ENCODE measurements around the gene AKAP6. TPM values are rescaled to one million over a fixed set of nuclear protein-coding genes. Genes with fewer than 3 reads are reported as not detected.

AKAP6 gene
- total RNA-seq, 1 experiment from 2014 or later, result 1.9 TPM

GRCh38 chr14:32561520-32561919, 232.4 kb downstream of the AKAP6 start (continued):
- TF ChIP-seq CTCF (IDR thresholded peaks at IDR 0.05 in 2 of 3, conservative IDR thresholded peaks at IDR 0.05 in 1 of 3; ENCODE audit: borderline replicate concordance in 1 of 3, insufficient read depth in 1 of 3, low read depth in 2 of 3, low read length in 2 of 3) (no peak), FOSL1 (IDR thresholded peaks at IDR 0.05; ENCODE audit: low read depth) (no peak), CBX3 (IDR thresholded peaks at IDR 0.05; ENCODE audit: low read depth) (no peak), RAD21 (IDR thresholded peaks at IDR 0.05; ENCODE audit: low read depth) (no peak)

GRCh38 chr14:32564596-32564995, 235.5 kb downstream of the AKAP6 start:
- ATAC-seq (no peak), DNase-seq (ENCODE audit: low read depth, low spot score) (no peak)
- no peak overlapping the region for H3K4me2 ChIP-seq (ENCODE audit: low read length)
- 0 out of 2 replicates have a peak, but pooled peaks cover under 1% of the 10 kb centered on the region for H3K27me3 ChIP-seq (ENCODE audit: insufficient read depth, low read length)
- ChIA-PET RAD21 (ENCODE audit: low non-redundant PET in 1 of 2, low total read pairs in 2 of 2, uncharacterized antibody in 2 of 2, unreplicated experiment in 2 of 2) (no interaction called here), POLR2A (no interaction called here), CTCF (no interaction called here)
- no peaks in the 10 kb centered on the region for H3K4me1 ChIP-seq (ENCODE audit: control insufficient read depth in 1 of 2, insufficient read depth in 2 of 2, low read length in 2 of 2)
- H3K9me3 ChIP-seq (ENCODE audit: control insufficient read depth in 1 of 2, insufficient read depth in 1 of 2, low read depth in 1 of 2, low read length in 2 of 2), result no peaks in the 10 kb centered on the region
- BruUV-seq (replicated peaks), result no TSS peak
- no peak overlapping the region for H2AFZ ChIP-seq (ENCODE audit: low read depth, low read length, poor library complexity, severe bottlenecking)
- H4K20me1 ChIP-seq (ENCODE audit: insufficient read depth), result no peaks in the 10 kb centered on the region
- H3K9me2 ChIP-seq (ENCODE audit: insufficient read depth), result no peaks in the 10 kb centered on the region
- no peak for TF ChIP-seq CEBPB (IDR thresholded peaks at IDR 0.05; ENCODE audit: low read depth)
- TF ChIP-seq FOSL1 (IDR thresholded peaks at IDR 0.05; ENCODE audit: low read depth), result no peak
- no peak for TF ChIP-seq ZBTB33 (IDR thresholded peaks at IDR 0.05; ENCODE audit: extremely low read depth, insufficient replicate concordance, low read length)
- no peak for TF ChIP-seq SIN3A (IDR thresholded peaks at IDR 0.05; ENCODE audit: low read depth)
- no peak overlapping the region for H3K4me3 ChIP-seq (replicated peaks in 1 of 2; ENCODE audit: low read depth in 1 of 2, low read length in 2 of 2)
- intact Hi-C loops (cut with micrococcal nuclease), result loop anchor here (5.0 kb wide), 1 partner anchor 97 kb away; no protein-coding TSS in a partner anchor
- H3K27ac ChIP-seq (ENCODE audit: low read depth, low read length), result no peak overlapping the region
- H3K9ac ChIP-seq (ENCODE audit: low read length), result no peak overlapping the region
- no peaks in the 10 kb centered on the region for H3K79me2 ChIP-seq (ENCODE audit: insufficient read depth, low read length)
- H3K36me3 ChIP-seq (ENCODE audit: control insufficient read depth in 1 of 2, insufficient read depth in 2 of 2, low read length in 2 of 2), result no peaks in the 10 kb centered on the region
